ENCODE measurements around the gene MAGI1.

DNA sequence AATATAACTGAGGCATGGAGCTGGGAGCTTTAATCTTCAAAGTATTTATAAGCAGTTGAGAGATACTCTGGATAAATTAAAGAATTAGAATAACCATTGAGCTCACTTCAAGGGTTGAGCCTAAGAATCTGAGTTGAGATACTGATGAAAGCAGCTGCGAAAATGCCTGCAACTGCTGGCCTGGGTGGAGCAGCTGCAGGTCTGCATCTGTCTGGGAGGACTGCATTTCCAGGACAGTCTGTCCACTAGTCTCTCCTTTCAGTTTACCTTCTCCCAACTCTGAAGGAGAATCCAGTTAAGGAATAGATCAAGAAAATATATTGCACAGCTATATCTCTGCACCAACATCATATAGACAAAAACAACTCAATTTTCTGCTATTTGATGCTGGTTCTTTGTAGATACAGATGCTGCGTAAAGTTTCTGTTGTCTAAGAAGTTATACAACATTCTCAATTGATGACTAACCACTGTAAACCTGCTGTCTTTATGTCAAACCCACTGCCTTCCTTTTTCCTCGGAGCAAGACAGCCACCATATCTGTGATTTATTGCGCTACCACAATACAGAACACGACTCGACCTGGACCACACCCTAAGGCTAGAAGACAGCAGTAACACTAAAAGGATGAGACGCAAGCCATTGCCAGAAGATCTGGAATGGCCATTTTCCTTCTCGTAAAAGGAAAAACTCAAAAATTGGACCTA, 245.1 kb downstream of the MAGI1 start:
- TF ChIP-seq, protein P1, sequence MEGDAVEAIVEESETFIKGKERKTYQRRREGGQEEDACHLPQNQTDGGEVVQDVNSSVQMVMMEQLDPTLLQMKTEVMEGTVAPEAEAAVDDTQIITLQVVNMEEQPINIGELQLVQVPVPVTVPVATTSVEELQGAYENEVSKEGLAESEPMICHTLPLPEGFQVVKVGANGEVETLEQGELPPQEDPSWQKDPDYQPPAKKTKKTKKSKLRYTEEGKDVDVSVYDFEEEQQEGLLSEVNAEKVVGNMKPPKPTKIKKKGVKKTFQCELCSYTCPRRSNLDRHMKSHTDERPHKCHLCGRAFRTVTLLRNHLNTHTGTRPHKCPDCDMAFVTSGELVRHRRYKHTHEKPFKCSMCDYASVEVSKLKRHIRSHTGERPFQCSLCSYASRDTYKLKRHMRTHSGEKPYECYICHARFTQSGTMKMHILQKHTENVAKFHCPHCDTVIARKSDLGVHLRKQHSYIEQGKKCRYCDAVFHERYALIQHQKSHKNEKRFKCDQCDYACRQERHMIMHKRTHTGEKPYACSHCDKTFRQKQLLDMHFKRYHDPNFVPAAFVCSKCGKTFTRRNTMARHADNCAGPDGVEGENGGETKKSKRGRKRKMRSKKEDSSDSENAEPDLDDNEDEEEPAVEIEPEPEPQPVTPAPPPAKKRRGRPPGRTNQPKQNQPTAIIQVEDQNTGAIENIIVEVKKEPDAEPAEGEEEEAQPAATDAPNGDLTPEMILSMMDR (IDR thresholded peaks at IDR 0.05) = no peak
- TF ChIP-seq RXRA (IDR thresholded peaks at IDR 0.05; ENCODE audit: borderline replicate concordance, low read depth) (no peak), EP300 (IDR thresholded peaks at IDR 0.05; ENCODE audit: borderline replicate concordance in 1 of 2, low read depth in 1 of 2, low read length in 1 of 2) (no peak), GABPA (IDR thresholded peaks at IDR 0.05; ENCODE audit: low read depth) (no peak), EZH2phosphoT487 (IDR thresholded peaks at IDR 0.05; ENCODE audit: borderline replicate concordance, low read depth) (no peak)
- TF ChIP-seq, protein P2, sequence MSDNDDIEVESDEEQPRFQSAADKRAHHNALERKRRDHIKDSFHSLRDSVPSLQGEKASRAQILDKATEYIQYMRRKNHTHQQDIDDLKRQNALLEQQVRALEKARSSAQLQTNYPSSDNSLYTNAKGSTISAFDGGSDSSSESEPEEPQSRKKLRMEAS (IDR thresholded peaks at IDR 0.05; ENCODE audit: low read depth) = no peak

Measured in SK-N-SH (cell line).